HepG2 (cell line): ENCODE measurements around the gene TAT. TPM values are rescaled to one million over a fixed set of nuclear protein-coding genes. Genes with fewer than 3 reads are reported as not detected.

ENCODE experiments used
- CBX5 ChIP-seq: sonication (generic); formaldehyde crosslinking; IDR thresholded peaks from 2 replicates; pipeline ENCODE4 v1.4.0; 2020; ENCODE audit warnings: missing genetic modification reagents, borderline replicate concordance
- CCAR2 ChIP-seq: fragments of 200-400 bp; formaldehyde crosslinking; optimal IDR thresholded peaks from 2 replicates; pipeline ENCODE3; 2018; ENCODE audit warnings: low read depth, mild to moderate bottlenecking, low read length, moderate library complexity
- FOSL2 ChIP-seq: sonication (generic); formaldehyde crosslinking; IDR thresholded peaks from 2 replicates; pipeline ENCODE4 v1.4.0; 2020; ENCODE audit warnings: missing genetic modification reagents
- HIVEP1 ChIP-seq: sonication (generic); formaldehyde crosslinking; IDR thresholded peaks from 2 replicates; pipeline ENCODE4 v1.4.0; 2020; ENCODE audit warnings: mild to moderate bottlenecking, missing genetic modification reagents
- KDM5B ChIP-seq: sonication (generic); formaldehyde crosslinking; IDR thresholded peaks from 2 replicates; pipeline ENCODE4 v1.4.0; 2020; ENCODE audit warnings: missing genetic modification reagents, mild to moderate bottlenecking, borderline replicate concordance
- MAFF ChIP-seq: IDR thresholded peaks from 2 replicates; pipeline ENCODE4 v1.6.1; 2011; ENCODE audit warnings: low read depth, low read length, improper control_type of control experiment
- MXI1 ChIP-seq: IDR thresholded peaks from 3 replicates; pipeline ENCODE4 v1.6.1; 2012; ENCODE audit warnings: low read depth, low read length, inconsistent platforms, borderline replicate concordance
- ONECUT2 ChIP-seq: sonication (generic); formaldehyde crosslinking; IDR thresholded peaks from 2 replicates; pipeline ENCODE4 v1.4.0; 2020; ENCODE audit warnings: missing genetic modification reagents
- RAD21 ChIP-seq: fragments of 450-650 bp; formaldehyde crosslinking; IDR thresholded peaks from 2 replicates; pipeline ENCODE4 v1.5.0; 2020; ENCODE audit warnings: mild to moderate bottlenecking
- SMC3 ChIP-seq: IDR thresholded peaks from 2 replicates; pipeline ENCODE4 v1.6.1; 2011; ENCODE audit warnings: low read length, improper control_type of control experiment
- ZEB1 ChIP-seq: IDR thresholded peaks from 2 replicates; pipeline ENCODE4 v1.6.1; 2012; ENCODE audit warnings: mild to moderate bottlenecking, low read depth, inconsistent platforms; ENCODE audit not compliant: insufficient replicate concordance
- ZFX ChIP-seq: sonication (generic); formaldehyde crosslinking; IDR thresholded peaks from 2 replicates; pipeline ENCODE4 v1.4.0; 2020; ENCODE audit warnings: mild to moderate bottlenecking, low read depth, missing genetic modification reagents, moderate library complexity
- ZMYM3 ChIP-seq: sonication (generic); formaldehyde crosslinking; IDR thresholded peaks from 2 replicates; pipeline ENCODE4 v1.5.1; 2020; ENCODE audit warnings: mild to moderate bottlenecking, missing genetic modification reagents
- ZNF282 ChIP-seq: fragments of 450-650 bp; IDR thresholded peaks from 2 replicates; pipeline ENCODE4 v1.6.1; 2018; ENCODE audit not compliant: partially characterized antibody
- ZNF317 ChIP-seq: sonication (generic); formaldehyde crosslinking; IDR thresholded peaks from 2 replicates; pipeline ENCODE4 v1.5.0; 2020; ENCODE audit warnings: mild to moderate bottlenecking, missing genetic modification reagents
- ZNF34 ChIP-seq: sonication (generic); formaldehyde crosslinking; IDR thresholded peaks from 2 replicates; pipeline ENCODE4 v1.4.0; 2020; ENCODE audit warnings: mild to moderate bottlenecking, missing genetic modification reagents, borderline replicate concordance
- ZNF354B ChIP-seq: sonication (generic); formaldehyde crosslinking; IDR thresholded peaks from 2 replicates; pipeline ENCODE4 v1.8.0; 2022; ENCODE audit warnings: mild to moderate bottlenecking, missing genetic modification reagents
- polyA plus RNA-seq, 8 experiments: library from polyadenylated mRNA; depleted of rRNA in 3 of 8; stranded (reverse) in 7 of 8; unstranded in 1 of 8; fragments of >200 nt; fragmentation: Illumina TruSeq in 4 of 8; extraction: Trizol in 4 of 8; gene quantifications; 2 replicates each; pipeline versions ENCODE4 v1.2.1 to v1.2.3, GENCODE V29; 2011 to 2016; ENCODE audit warnings: low read depth in 4 of 8, missing spikeins in 1 of 8, mixed read lengths in 1 of 8; ENCODE audit not compliant: insufficient read depth in 1 of 8
- total RNA-seq, 5 experiments: library from RNA; depleted of rRNA; stranded (reverse); fragments of >200 nt; fragmentation: Illumina TruSeq; extraction: Trizol; gene quantifications; 2 replicates each; pipeline ENCODE4 v1.2.3, GENCODE V29; 2016; ENCODE audit warnings: low read depth in 1 of 5
- TF ChIP-seq, protein P1 (sequence below): sonication (generic); formaldehyde crosslinking; IDR thresholded peaks from 2 replicates; pipeline ENCODE4 v1.5.1; 2020; ENCODE audit warnings: missing genetic modification reagents, mild to moderate bottlenecking, borderline replicate concordance
- TF ChIP-seq, protein P2 (sequence below): IDR thresholded peaks from 2 replicates; pipeline ENCODE4 v1.6.1; 2016; ENCODE audit warnings: missing compliant biosample characterization, missing genetic modification reagents, borderline replicate concordance
- TF ChIP-seq, protein P3 (sequence below): sonication (generic); formaldehyde crosslinking; IDR thresholded peaks from 2 replicates; pipeline ENCODE4 v1.9.0; 2021; ENCODE audit warnings: mild to moderate bottlenecking, missing genetic modification reagents
- TF ChIP-seq, protein P4 (sequence below): sonication (generic); formaldehyde crosslinking; IDR thresholded peaks from 2 replicates; pipeline ENCODE4 v1.4.0; 2020; ENCODE audit warnings: mild to moderate bottlenecking, missing genetic modification reagents

TAT gene
- total and polyA plus RNA-seq, 2 of the 13 experiments (the other 11 are each of a cell fraction or from before 2014, with no cell fraction given) = 1.6 to 5.8 TPM

DNA sequence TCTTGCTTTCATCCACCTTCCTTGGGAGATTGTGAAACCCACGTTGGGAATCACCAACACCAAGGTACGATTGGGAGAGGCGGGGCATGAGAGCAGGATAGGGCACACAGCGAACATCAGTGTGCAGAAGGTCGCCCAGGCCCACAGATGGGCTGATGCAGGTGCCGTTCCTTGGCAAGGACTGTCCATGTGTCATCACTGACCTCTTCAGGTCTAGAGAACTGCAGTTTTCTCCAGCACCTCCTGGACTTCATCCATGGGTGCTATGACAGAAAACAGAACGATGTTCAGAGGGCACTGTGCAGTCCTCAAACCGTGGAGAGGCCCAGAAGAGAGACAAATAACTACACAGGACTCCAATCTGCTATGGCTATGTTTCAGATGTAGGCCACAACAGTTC lies 23.9 kb upstream of the TAT start (continued):
- TF ChIP-seq, protein P1, sequence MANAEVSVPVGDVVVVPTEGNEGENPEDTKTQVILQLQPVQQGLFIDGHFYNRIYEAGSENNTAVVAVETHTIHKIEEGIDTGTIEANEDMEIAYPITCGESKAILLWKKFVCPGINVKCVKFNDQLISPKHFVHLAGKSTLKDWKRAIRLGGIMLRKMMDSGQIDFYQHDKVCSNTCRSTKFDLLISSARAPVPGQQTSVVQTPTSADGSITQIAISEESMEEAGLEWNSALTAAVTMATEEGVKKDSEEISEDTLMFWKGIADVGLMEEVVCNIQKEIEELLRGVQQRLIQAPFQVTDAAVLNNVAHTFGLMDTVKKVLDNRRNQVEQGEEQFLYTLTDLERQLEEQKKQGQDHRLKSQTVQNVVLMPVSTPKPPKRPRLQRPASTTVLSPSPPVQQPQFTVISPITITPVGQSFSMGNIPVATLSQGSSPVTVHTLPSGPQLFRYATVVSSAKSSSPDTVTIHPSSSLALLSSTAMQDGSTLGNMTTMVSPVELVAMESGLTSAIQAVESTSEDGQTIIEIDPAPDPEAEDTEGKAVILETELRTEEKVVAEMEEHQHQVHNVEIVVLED = 0 out of 2 replicates have a peak, but pooled peaks have one; percentile 5
- TF ChIP-seq ZMYM3 (CRISPR knock-in tag) (peak; percentile 63), ZNF34 (no peak), ZEB1 (no peak), KDM5B (CRISPR knock-in tag) (peak; percentile 37; the same call in 1 of the 2 replicates), SMC3 (peak; percentile 75), ZNF317 (peak; percentile 92), ZFX (CRISPR knock-in tag) (peak; percentile 52), RAD21 (CRISPR knock-in tag) (peak; percentile 36; the same call in 1 of the 2 replicates), ZNF354B (CRISPR knock-in tag) (no peak), MXI1 (peak; percentile 62; the same call in 1 of the 3 replicates), CCAR2 (no peak), ZNF282 (no peak), HIVEP1 (CRISPR knock-in tag) (0 out of 2 replicates have a peak, but pooled peaks have one; percentile 60), MAFF (0 out of 2 replicates have a peak, but pooled peaks have one; percentile 1), FOSL2 (CRISPR knock-in tag) (peak; percentile 47; the same call in 1 of the 2 replicates), ONECUT2 (no peak), CBX5 (peak; percentile 72; the same call in 1 of the 2 replicates)
- TF ChIP-seq, protein P2, sequence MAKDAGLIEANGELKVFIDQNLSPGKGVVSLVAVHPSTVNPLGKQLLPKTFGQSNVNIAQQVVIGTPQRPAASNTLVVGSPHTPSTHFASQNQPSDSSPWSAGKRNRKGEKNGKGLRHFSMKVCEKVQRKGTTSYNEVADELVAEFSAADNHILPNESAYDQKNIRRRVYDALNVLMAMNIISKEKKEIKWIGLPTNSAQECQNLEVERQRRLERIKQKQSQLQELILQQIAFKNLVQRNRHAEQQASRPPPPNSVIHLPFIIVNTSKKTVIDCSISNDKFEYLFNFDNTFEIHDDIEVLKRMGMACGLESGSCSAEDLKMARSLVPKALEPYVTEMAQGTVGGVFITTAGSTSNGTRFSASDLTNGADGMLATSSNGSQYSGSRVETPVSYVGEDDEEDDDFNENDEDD (CRISPR knock-in tag) = 0 out of 2 replicates have a peak, but pooled peaks have one; percentile 13
- TF ChIP-seq, protein P3, sequence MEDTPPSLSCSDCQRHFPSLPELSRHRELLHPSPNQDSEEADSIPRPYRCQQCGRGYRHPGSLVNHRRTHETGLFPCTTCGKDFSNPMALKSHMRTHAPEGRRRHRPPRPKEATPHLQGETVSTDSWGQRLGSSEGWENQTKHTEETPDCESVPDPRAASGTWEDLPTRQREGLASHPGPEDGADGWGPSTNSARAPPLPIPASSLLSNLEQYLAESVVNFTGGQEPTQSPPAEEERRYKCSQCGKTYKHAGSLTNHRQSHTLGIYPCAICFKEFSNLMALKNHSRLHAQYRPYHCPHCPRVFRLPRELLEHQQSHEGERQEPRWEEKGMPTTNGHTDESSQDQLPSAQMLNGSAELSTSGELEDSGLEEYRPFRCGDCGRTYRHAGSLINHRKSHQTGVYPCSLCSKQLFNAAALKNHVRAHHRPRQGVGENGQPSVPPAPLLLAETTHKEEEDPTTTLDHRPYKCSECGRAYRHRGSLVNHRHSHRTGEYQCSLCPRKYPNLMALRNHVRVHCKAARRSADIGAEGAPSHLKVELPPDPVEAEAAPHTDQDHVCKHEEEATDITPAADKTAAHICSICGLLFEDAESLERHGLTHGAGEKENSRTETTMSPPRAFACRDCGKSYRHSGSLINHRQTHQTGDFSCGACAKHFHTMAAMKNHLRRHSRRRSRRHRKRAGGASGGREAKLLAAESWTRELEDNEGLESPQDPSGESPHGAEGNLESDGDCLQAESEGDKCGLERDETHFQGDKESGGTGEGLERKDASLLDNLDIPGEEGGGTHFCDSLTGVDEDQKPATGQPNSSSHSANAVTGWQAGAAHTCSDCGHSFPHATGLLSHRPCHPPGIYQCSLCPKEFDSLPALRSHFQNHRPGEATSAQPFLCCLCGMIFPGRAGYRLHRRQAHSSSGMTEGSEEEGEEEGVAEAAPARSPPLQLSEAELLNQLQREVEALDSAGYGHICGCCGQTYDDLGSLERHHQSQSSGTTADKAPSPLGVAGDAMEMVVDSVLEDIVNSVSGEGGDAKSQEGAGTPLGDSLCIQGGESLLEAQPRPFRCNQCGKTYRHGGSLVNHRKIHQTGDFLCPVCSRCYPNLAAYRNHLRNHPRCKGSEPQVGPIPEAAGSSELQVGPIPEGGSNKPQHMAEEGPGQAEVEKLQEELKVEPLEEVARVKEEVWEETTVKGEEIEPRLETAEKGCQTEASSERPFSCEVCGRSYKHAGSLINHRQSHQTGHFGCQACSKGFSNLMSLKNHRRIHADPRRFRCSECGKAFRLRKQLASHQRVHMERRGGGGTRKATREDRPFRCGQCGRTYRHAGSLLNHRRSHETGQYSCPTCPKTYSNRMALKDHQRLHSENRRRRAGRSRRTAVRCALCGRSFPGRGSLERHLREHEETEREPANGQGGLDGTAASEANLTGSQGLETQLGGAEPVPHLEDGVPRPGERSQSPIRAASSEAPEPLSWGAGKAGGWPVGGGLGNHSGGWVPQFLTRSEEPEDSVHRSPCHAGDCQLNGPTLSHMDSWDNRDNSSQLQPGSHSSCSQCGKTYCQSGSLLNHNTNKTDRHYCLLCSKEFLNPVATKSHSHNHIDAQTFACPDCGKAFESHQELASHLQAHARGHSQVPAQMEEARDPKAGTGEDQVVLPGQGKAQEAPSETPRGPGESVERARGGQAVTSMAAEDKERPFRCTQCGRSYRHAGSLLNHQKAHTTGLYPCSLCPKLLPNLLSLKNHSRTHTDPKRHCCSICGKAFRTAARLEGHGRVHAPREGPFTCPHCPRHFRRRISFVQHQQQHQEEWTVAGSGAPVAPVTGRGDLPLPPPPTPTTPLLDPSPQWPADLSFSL = no peak
- TF ChIP-seq, protein P4, sequence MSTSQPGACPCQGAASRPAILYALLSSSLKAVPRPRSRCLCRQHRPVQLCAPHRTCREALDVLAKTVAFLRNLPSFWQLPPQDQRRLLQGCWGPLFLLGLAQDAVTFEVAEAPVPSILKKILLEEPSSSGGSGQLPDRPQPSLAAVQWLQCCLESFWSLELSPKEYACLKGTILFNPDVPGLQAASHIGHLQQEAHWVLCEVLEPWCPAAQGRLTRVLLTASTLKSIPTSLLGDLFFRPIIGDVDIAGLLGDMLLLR = peak; percentile 60; the same call in 1 of the 2 replicates
